ENCODE results near the gene ETV3.
A peak's percentile ranks its signal among the peaks of the same experiment; 100 is the strongest.
"Not testable (repeated sequence)": the region's sequence is repeated elsewhere in the genome, so short reads cannot be mapped to it uniquely, and the experiment has no call there.

Gene ETV3

GRCh38 chr1:157110003-157110402, 28.2 kb downstream of the ETV3 start:
- DNase-seq = no peak

- no peak for DNase-seq
Measured at GRCh38 chr1:157108448-157108847, 29.7 kb downstream of the ETV3 start.

- DNase-seq = no peak
Measured at GRCh38 chr1:157107702-157108101, 30.5 kb downstream of the ETV3 start.

- DNase-seq = no peak
Measured at GRCh38 chr1:157106813-157107189, 31.4 kb downstream of the ETV3 start.

- DNase-seq = no peak
Measured at GRCh38 chr1:157105988-157106812, 32.0 kb downstream of the ETV3 start.

GRCh38 chr1:157105298-157105987, 32.8 kb downstream of the ETV3 start:
- DNase-seq = no peak

- no peak for DNase-seq
Measured at GRCh38 chr1:157104598-157105293, 33.4 kb downstream of the ETV3 start.

- DNase-seq = no peak
Measured at GRCh38 chr1:157103268-157103667, 34.9 kb downstream of the ETV3 start.

- no peak for DNase-seq
Measured at GRCh38 chr1:157101149-157101548, 37.0 kb downstream of the ETV3 start.

- DNase-seq = no peak
Measured at GRCh38 chr1:157099633-157100009, 38.6 kb downstream of the ETV3 start, which contains the start of gene ETV3L. Gene ETV3L (minus strand): TSS chr1:157099808. CDS start chr1:157099523, 285 bp downstream.

- DNase-seq = not testable (repeated sequence)
Measured at GRCh38 chr1:157098987-157099632, 39.1 kb downstream of the ETV3 start.

- DNase-seq = no peak
Measured at GRCh38 chr1:157098519-157098918, 39.7 kb downstream of the ETV3 start.

- no peak for DNase-seq
Measured at GRCh38 chr1:157097692-157098091, 40.5 kb downstream of the ETV3 start.

- no peak for DNase-seq
Measured at GRCh38 chr1:157096881-157097280, 41.3 kb downstream of the ETV3 start.

- DNase-seq = no peak
Measured at GRCh38 chr1:157095551-157095950, 42.6 kb downstream of the ETV3 start.

- DNase-seq = no peak
Measured at GRCh38 chr1:157095091-157095490, 43.1 kb downstream of the ETV3 start.

GRCh38 chr1:157092831-157093230, 45.4 kb downstream of the ETV3 start:
- no peak for DNase-seq

GRCh38 chr1:157091668-157092273, 46.4 kb downstream of the ETV3 start:
- DNase-seq = no peak

GRCh38 chr1:157091186-157091585, 47.0 kb downstream of the ETV3 start:
- DNase-seq = no peak

- DNase-seq = no peak
Measured at GRCh38 chr1:157090771-157091170, 47.4 kb downstream of the ETV3 start.

- DNase-seq = peak; percentile 58
Measured at GRCh38 chr1:157090196-157090647, 48.0 kb downstream of the ETV3 start.

- DNase-seq = no peak
Measured at GRCh38 chr1:157089789-157090188, 48.4 kb downstream of the ETV3 start.

GRCh38 chr1:157088607-157089006, 49.6 kb downstream of the ETV3 start:
- no peak for DNase-seq

All from COR-L47 (cell line).